Neutrophil (primary cell): ENCODE results near the gene PODXL.

Experiments used
- H3K27ac ChIP-seq: fragments of 200-600 bp; sonication (generic); 2 replicates; pipeline ENCODE4 v1.5.1; 2016; ENCODE audit warnings: mild to moderate bottlenecking, moderate library complexity
- H3K27me3 ChIP-seq: fragments of 200-600 bp; sonication (generic); 2 replicates; pipeline ENCODE4 v1.6.0; 2016; ENCODE audit warnings: mild to moderate bottlenecking
- H3K36me3 ChIP-seq: fragments of 200-600 bp; sonication (generic); 2 replicates; pipeline ENCODE4 v1.5.1; 2017
- H3K4me1 ChIP-seq, 2 experiments: fragments of 200-600 bp in 1 of 2; sonication (generic) in 1 of 2; 1 replicate in 1 of 2; 2 replicates in 1 of 2; pipeline versions ENCODE4 v1.5.1 to v1.6.1; 2013 to 2016; ENCODE audit warnings: low read depth in 1 of 2, low read length in 1 of 2, mild to moderate bottlenecking in 1 of 2, moderate library complexity in 1 of 2; ENCODE audit not compliant: control insufficient read depth in 1 of 2, insufficient read depth in 1 of 2
- H3K4me3 ChIP-seq, 2 experiments: fragments of 200-600 bp in 1 of 2; sonication (generic) in 1 of 2; 1 replicate in 1 of 2; 2 replicates in 1 of 2; pipeline ENCODE4 v1.5.1; 2013 to 2016; ENCODE audit warnings: low read depth in 1 of 2, low read length in 1 of 2, mild to moderate bottlenecking in 1 of 2, moderate library complexity in 1 of 2
- H3K9me3 ChIP-seq: fragments of 200-600 bp; sonication (generic); 2 replicates; pipeline ENCODE4 v1.5.1; 2016
- TF ChIP-seq, protein P1 (sequence below): fragments of 200-600 bp; sonication (generic); IDR thresholded peaks from 2 replicates; pipeline ENCODE4 v1.5.1; 2016; ENCODE audit warnings: antibody characterized with exemption

PODXL gene

GRCh38 chr7:131486346-131486745 lies 70.1 kb downstream of the PODXL start:
- Histone ChIP-seq H3K36me3 (peaks cover 35% of the 10 kb centered on the region), H3K27me3 (no peaks in the 10 kb centered on the region), H3K4me3 (no peak overlapping the region), H3K4me1 (no peaks in the 10 kb centered on the region), H3K9me3 (no peaks in the 10 kb centered on the region), H3K27ac (no peak overlapping the region)
- TF ChIP-seq, protein P1, sequence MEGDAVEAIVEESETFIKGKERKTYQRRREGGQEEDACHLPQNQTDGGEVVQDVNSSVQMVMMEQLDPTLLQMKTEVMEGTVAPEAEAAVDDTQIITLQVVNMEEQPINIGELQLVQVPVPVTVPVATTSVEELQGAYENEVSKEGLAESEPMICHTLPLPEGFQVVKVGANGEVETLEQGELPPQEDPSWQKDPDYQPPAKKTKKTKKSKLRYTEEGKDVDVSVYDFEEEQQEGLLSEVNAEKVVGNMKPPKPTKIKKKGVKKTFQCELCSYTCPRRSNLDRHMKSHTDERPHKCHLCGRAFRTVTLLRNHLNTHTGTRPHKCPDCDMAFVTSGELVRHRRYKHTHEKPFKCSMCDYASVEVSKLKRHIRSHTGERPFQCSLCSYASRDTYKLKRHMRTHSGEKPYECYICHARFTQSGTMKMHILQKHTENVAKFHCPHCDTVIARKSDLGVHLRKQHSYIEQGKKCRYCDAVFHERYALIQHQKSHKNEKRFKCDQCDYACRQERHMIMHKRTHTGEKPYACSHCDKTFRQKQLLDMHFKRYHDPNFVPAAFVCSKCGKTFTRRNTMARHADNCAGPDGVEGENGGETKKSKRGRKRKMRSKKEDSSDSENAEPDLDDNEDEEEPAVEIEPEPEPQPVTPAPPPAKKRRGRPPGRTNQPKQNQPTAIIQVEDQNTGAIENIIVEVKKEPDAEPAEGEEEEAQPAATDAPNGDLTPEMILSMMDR = no peak

DNA sequence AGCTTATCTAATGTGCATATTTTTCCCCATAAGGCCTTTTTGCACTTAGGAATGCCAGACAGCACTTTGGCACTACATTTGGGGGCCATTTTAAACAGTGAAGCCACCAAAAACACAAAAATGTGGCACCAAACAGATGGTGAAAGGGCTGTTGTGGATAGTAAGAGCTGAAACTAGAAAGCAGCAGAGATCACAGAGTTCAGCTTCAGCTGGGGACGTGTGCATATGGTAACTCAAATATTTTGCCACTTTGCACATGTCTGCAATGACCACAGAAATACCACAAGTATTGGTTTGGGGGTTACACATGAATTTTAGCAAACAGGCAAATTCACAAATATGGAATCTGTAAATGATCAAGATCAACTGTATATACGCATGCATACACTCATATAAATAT lies 72.8 kb downstream of the PODXL start:
- Histone ChIP-seq H3K36me3 (peaks cover 47% of the 10 kb centered on the region), H3K4me1 (no peaks in the 10 kb centered on the region), H3K9me3 (no peaks in the 10 kb centered on the region), H3K27ac (no peak overlapping the region), H3K27me3 (no peaks in the 10 kb centered on the region), H3K4me3 (no peak overlapping the region)
- TF ChIP-seq, protein P1 = no peak

DNA sequence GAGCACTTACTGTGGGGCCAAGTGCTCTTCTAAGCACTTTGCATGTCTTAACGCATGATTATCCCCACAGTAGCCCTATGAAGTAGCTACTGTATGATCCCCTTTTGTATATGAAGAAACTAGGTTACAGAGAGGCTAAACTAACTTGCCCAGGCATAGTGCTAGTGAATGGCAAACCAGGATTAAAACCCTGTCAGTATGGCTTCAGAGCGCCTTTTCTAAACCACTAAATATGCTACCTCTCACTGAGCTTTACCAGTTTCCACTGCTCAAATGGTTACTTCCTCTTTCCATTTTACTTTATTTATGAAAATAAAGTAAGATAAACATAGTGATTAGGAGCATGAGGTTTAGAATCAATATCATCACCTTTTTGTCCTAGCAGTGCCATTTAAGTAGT lies 73.6 kb downstream of the PODXL start:
- Histone ChIP-seq H3K4me3 (no peak overlapping the region), H3K27ac (no peak overlapping the region), H3K4me1 (no peaks in the 10 kb centered on the region), H3K36me3 (peaks cover 42% of the 10 kb centered on the region), H3K27me3 (no peaks in the 10 kb centered on the region), H3K9me3 (no peaks in the 10 kb centered on the region)
- TF ChIP-seq, protein P1 = no peak

DNA sequence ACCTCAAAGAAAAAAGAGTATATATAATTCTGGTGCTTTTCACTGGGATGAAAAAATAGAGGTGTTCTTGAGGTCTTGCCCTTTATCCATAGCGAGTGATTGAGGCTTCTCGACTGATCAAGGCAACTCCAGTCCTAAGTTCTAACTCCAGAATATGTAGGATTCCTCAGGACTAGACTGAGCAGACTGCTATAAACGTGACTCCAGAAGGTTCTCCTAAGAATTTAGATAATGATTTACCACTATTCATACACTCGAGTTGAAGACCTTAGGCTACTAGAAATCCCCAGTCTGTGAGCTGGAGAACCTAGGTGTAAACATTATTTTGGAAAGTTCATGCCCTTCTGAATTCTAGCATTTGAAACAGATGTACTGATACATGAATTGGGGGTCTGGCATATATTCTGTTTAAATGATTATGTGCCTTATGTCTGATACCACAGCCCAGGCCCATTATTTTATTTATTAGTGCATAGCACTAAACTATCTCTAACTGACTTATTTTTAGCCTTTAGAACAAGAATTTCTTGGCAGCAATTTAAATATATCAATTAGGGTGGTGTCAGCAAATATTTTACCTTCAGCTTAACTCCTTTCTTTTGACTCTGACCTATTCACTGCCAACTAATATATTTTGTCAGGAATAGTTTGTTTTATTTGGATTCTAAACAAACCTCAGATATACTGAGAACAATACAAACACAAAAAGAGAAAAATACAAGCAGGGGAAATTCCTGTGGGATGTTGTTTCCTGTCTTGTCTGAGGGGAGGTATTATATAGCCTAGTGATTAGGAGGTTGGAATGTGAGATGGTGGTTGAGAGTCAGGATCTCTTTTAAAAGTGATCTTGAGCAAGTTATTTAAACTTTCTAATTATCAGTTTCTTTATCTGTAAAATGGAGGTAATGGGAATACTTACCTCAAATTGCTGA lies 75.8 kb downstream of the PODXL start:
- no peak overlapping the region for H3K4me3 ChIP-seq
- H3K27ac ChIP-seq = no peak overlapping the region
- no peaks in the 10 kb centered on the region for H3K4me1 ChIP-seq
- H3K36me3 ChIP-seq = peaks cover 30% of the 10 kb centered on the region
- no peaks in the 10 kb centered on the region for H3K27me3 ChIP-seq
- TF ChIP-seq, protein P1 = no peak
- H3K9me3 ChIP-seq = no peaks in the 10 kb centered on the region

DNA sequence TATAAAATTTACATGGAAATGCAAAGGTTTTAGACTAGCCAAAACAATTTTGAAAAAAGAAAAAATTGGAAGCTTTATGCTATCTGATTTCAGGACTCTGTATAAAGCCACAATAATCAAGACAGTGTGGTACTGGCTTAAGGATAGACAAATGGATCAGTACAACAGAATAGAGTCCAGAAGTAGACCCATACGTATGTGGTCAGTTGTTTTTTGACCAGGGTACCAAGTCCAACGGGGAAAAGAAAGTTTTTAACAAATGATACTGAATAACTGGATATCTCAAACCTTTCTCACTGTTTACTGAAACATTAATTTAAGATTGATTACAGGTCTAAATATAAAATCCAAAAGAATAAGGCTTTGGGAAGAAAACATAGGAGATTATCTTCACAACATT lies 79.7 kb downstream of the PODXL start:
- Histone ChIP-seq H3K27ac (no peak overlapping the region), H3K36me3 (peaks cover 34% of the 10 kb centered on the region), H3K4me1 (no peaks in the 10 kb centered on the region), H3K4me3 (no peak overlapping the region), H3K9me3 (no peaks in the 10 kb centered on the region), H3K27me3 (no peaks in the 10 kb centered on the region)
- TF ChIP-seq, protein P1 = no peak
